ENCODE measurements around the gene FAM156A. TPM values are rescaled to one million over a fixed set of nuclear protein-coding genes. Genes with fewer than 3 reads are reported as not detected.
A peak's percentile ranks its signal among the peaks of the same experiment; 100 is the strongest.

The FAM156A gene
- polyA plus RNA-seq, 3 donors: 3.4 to 92.6 (median 5.6) TPM

GRCh38 chrX:53004811-53005210 lies 46.5 kb upstream of the FAM156A start:
- H3K27me3 ChIP-seq (ENCODE audit: control insufficient read depth in 2 of 2, insufficient read depth in 2 of 2, low read length in 2 of 2): peaks cover 10% of the 10 kb centered on the region in 2 donors
- no CpG with 5 or more reads among the region's 4 CpGs for WGBS (ENCODE audit: insufficient coverage)
- Mint-ChIP-seq H3K4me1 (peaks cover 7% of the 10 kb centered on the region), H3K4me3 (no peak overlapping the region), H3K9me3 (peaks cover 0 to 5% (median 2%) of the 10 kb centered on the region in 7 donors), H3K36me3 (no peaks in the 10 kb centered on the region), H3K27ac (no peak overlapping the region), H3K27me3 (ENCODE audit: low read depth in 3 of 3) (peaks cover 14 to 36% (median 20%) of the 10 kb centered on the region in 3 donors)
- no peak overlapping the region for H2AFZ ChIP-seq (ENCODE audit: insufficient read depth, low read depth, low read length, poor library complexity, severe bottlenecking)
- intact Hi-C loops (cut with micrococcal nuclease): no loop called here
- no peaks in the 10 kb centered on the region for H4K20me1 ChIP-seq (ENCODE audit: insufficient read depth, low read length)
- no peak overlapping the region for H3K27ac ChIP-seq (ENCODE audit: low read depth in 1 of 2, low read length in 2 of 2)
- H3K4me1 ChIP-seq (ENCODE audit: control insufficient read depth in 1 of 2, insufficient read depth in 2 of 2, low read length in 2 of 2): peaks cover 5 to 9% of the 10 kb centered on the region in 2 donors
- no peak overlapping the region for H3K4me2 ChIP-seq (replicated peaks; ENCODE audit: extremely low read depth, low read length, poor library complexity, severe bottlenecking)
- no peak for DNase-seq
- no peak for TF ChIP-seq CTCF (IDR thresholded peaks at IDR 0.05)
- H3K9ac ChIP-seq (ENCODE audit: insufficient read depth, low read length, poor library complexity, severe bottlenecking): no peak overlapping the region
- H3K9me3 ChIP-seq (replicated peaks in 1 of 2; ENCODE audit: control insufficient read depth in 1 of 2, insufficient read depth in 1 of 2, low read length in 2 of 2): no peaks in the 10 kb centered on the region
- H3K79me2 ChIP-seq (ENCODE audit: insufficient read depth, low read length): no peaks in the 10 kb centered on the region
- H3K4me3 ChIP-seq (replicated peaks in 1 of 3; ENCODE audit: low read depth in 2 of 3, low read length in 3 of 3): no peak overlapping the region
- no peaks in the 10 kb centered on the region for H3K36me3 ChIP-seq (replicated peaks in 1 of 2; ENCODE audit: control insufficient read depth in 1 of 2, insufficient read depth in 2 of 2, low read length in 2 of 2)

GRCh38 chrX:53004038-53004437 lies 45.7 kb upstream of the FAM156A start:
- Histone ChIP-seq H3K4me3 (replicated peaks in 1 of 3; ENCODE audit: low read depth in 2 of 3, low read length in 3 of 3) (no peak overlapping the region), H3K27ac (ENCODE audit: low read depth in 1 of 2, low read length in 2 of 2) (no peak overlapping the region), H3K27me3 (ENCODE audit: control insufficient read depth in 2 of 2, insufficient read depth in 2 of 2, low read length in 2 of 2) (peaks cover 10% of the 10 kb centered on the region in 2 donors), H4K20me1 (ENCODE audit: insufficient read depth, low read length) (no peaks in the 10 kb centered on the region), H2AFZ (ENCODE audit: insufficient read depth, low read depth, low read length, poor library complexity, severe bottlenecking) (no peak overlapping the region), H3K79me2 (ENCODE audit: insufficient read depth, low read length) (no peaks in the 10 kb centered on the region), H3K36me3 (replicated peaks in 1 of 2; ENCODE audit: control insufficient read depth in 1 of 2, insufficient read depth in 2 of 2, low read length in 2 of 2) (no peaks in the 10 kb centered on the region), H3K9ac (ENCODE audit: insufficient read depth, low read length, poor library complexity, severe bottlenecking) (no peak overlapping the region), H3K4me2 (replicated peaks; ENCODE audit: extremely low read depth, low read length, poor library complexity, severe bottlenecking) (no peak overlapping the region), H3K4me1 (ENCODE audit: control insufficient read depth in 1 of 2, insufficient read depth in 2 of 2, low read length in 2 of 2) (peaks cover 5 to 9% of the 10 kb centered on the region in 2 donors), H3K9me3 (replicated peaks in 1 of 2; ENCODE audit: control insufficient read depth in 1 of 2, insufficient read depth in 1 of 2, low read length in 2 of 2) (no peaks in the 10 kb centered on the region)
- peaks cover 0 to 5% (median 2%) of the 10 kb centered on the region in 7 donors for H3K9me3 Mint-ChIP-seq
- WGBS (ENCODE audit: insufficient coverage): no CpG with 5 or more reads among the region's 4 CpGs
- peaks cover 7% of the 10 kb centered on the region for H3K4me1 Mint-ChIP-seq
- intact Hi-C loops (cut with micrococcal nuclease): no loop called here
- H3K36me3 Mint-ChIP-seq: no peaks in the 10 kb centered on the region
- H3K4me3 Mint-ChIP-seq: no peak overlapping the region
- peak overlapping the region in 1 of 7 donors; percentile 3 for H3K27ac Mint-ChIP-seq
- no peak for DNase-seq
- H3K27me3 Mint-ChIP-seq (ENCODE audit: low read depth in 3 of 3): peaks cover 14 to 36% (median 23%) of the 10 kb centered on the region in 3 donors
- no peak for TF ChIP-seq CTCF (IDR thresholded peaks at IDR 0.05)
